Upper lobe of left lung (tissue), 4 donors: Measurements from ENCODE around the gene BAAT.

Source experiments
- CTCF ChIP-seq, 6 experiments: fragments of 450-650 bp in 4 of 6; fragments of 200-600 bp in 2 of 6; sonication (generic) in 2 of 6; IDR thresholded peaks; one replicate each; pipeline ENCODE4 v1.5.1; 2016 to 2019; ENCODE audit warnings: antibody characterized with exemption in 6 of 6
- POLR2AphosphoS5 ChIP-seq, 2 donors: sonication (generic); formaldehyde crosslinking; IDR thresholded peaks; one replicate each; pipeline ENCODE4 v1.5.1; 2017; ENCODE audit warnings: antibody characterized with exemption in 2 of 2

- TF ChIP-seq CTCF (IDR thresholded peaks at IDR 0.05) (no peak), POLR2AphosphoS5 (IDR thresholded peaks at IDR 0.05) (no peak)
These were observed 60.5 kb downstream of the BAAT start for GRCh38 chr9:101324245-101324804.
